Ishikawa (cell line): Measurements from ENCODE around the gene IVL.

Experiments
- CEBPB ChIP-seq: IDR thresholded peaks from 2 replicates; pipeline ENCODE4 v1.6.1; 2012
- CREB1 ChIP-seq: IDR thresholded peaks from 2 replicates; pipeline ENCODE4 v1.6.1; 2012; ENCODE audit warnings: low read depth
- EGR1 ChIP-seq: IDR thresholded peaks from 2 replicates; pipeline ENCODE4 v1.6.1; 2012
- EP300 ChIP-seq: IDR thresholded peaks from 2 replicates; pipeline ENCODE4 v1.6.1; 2012; ENCODE audit warnings: borderline replicate concordance
- FOXM1 ChIP-seq: IDR thresholded peaks from 2 replicates; pipeline ENCODE4 v1.6.1; 2012; ENCODE audit warnings: low read depth, borderline replicate concordance
- MAX ChIP-seq: IDR thresholded peaks from 2 replicates; pipeline ENCODE4 v1.6.1; 2012
- NFIC ChIP-seq: IDR thresholded peaks from 2 replicates; pipeline ENCODE4 v1.6.1; 2012
- RAD21 ChIP-seq: IDR thresholded peaks from 2 replicates; pipeline ENCODE4 v1.6.1; 2012; ENCODE audit warnings: low read depth
- REST ChIP-seq: IDR thresholded peaks from 2 replicates; pipeline ENCODE4 v1.6.1; 2012; ENCODE audit warnings: low read depth, mild to moderate bottlenecking
- TAF1 ChIP-seq: IDR thresholded peaks from 2 replicates; pipeline ENCODE4 v1.6.1; 2012; ENCODE audit warnings: low read depth, mild to moderate bottlenecking
- TCF12 ChIP-seq: IDR thresholded peaks from 2 replicates; pipeline ENCODE4 v1.6.1; 2012; ENCODE audit warnings: low read depth
- TEAD4 ChIP-seq: IDR thresholded peaks from 2 replicates; pipeline ENCODE4 v1.6.1; 2012
- YY1 ChIP-seq: IDR thresholded peaks from 2 replicates; pipeline ENCODE4 v1.6.1; 2012; ENCODE audit warnings: low read depth
- ZBTB7A ChIP-seq: IDR thresholded peaks from 2 replicates; pipeline ENCODE4 v1.6.1; 2012; ENCODE audit warnings: low read depth
- TF ChIP-seq, protein P1 (sequence below): IDR thresholded peaks from 2 replicates; pipeline ENCODE4 v1.6.1; 2012

Gene IVL

GRCh38 chr1:152884506-152884905 lies 23.8 kb upstream of the IVL start:
- no peak for TF ChIP-seq YY1
- no peak for TF ChIP-seq TCF12
- TF ChIP-seq TAF1, result no peak
- TF ChIP-seq, protein P1, sequence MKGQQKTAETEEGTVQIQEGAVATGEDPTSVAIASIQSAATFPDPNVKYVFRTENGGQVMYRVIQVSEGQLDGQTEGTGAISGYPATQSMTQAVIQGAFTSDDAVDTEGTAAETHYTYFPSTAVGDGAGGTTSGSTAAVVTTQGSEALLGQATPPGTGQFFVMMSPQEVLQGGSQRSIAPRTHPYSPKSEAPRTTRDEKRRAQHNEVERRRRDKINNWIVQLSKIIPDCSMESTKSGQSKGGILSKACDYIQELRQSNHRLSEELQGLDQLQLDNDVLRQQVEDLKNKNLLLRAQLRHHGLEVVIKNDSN, result no peak
- TF ChIP-seq CEBPB, result no peak
- no peak for TF ChIP-seq FOXM1
- TF ChIP-seq CREB1, result no peak
- TF ChIP-seq MAX, result no peak

DNA sequence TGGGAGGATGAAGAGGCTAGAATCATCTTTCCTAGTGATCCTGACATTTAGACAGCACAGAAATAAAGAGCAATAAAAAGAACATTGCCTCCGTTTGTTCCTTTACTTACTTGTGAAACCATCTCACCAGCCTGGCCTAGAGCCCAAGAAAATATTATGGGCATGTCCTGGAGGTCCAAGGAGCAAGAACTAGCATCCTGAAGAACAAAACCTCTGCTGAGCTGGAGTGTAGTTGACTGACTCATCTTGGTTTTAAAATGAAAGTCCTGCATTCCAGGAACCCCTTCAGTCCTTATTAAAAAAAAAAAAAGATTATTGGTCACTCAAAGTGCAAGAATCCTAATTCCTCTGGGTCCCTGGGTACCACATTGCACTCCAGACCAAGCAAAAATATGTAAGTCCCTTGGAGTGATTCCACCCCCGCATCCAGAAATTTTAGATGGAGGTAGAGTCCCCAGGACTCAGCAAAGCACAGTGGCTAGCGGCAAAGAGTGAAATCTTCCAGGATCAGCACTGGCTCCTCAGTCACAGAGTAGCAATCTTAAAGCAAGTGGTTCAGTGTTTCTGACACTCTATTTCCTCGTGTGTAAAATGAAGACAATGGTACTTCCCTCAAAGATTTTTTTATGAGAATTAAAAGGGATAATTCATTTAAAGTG lies 23.3 kb upstream of the IVL start:
- TF ChIP-seq CEBPB, result no peak

- TF ChIP-seq CREB1 (no peak), REST (no peak)
Observed at GRCh38 chr1:152886085-152886484, 22.3 kb upstream of the IVL start.

GRCh38 chr1:152886758-152887409 lies 21.5 kb upstream of the IVL start:
- TF ChIP-seq EP300 (no peak), CREB1 (no peak), TEAD4 (no peak), TAF1 (no peak), EGR1 (no peak), TCF12 (no peak), REST (no peak), CEBPB (no peak), NFIC (no peak), RAD21 (no peak), FOXM1 (no peak), ZBTB7A (no peak), MAX (no peak), YY1 (no peak)
- TF ChIP-seq, protein P1, result no peak

- no peak for TF ChIP-seq YY1
- no peak for TF ChIP-seq CREB1
- no peak for TF ChIP-seq MAX
- no peak for TF ChIP-seq TCF12
- no peak for TF ChIP-seq TEAD4
- TF ChIP-seq EP300, result no peak
- TF ChIP-seq NFIC, result no peak
- no peak for TF ChIP-seq RAD21
- no peak for TF ChIP-seq TAF1
- TF ChIP-seq, protein P1, result no peak
- no peak for TF ChIP-seq CEBPB
- no peak for TF ChIP-seq ZBTB7A
- TF ChIP-seq REST, result no peak
- TF ChIP-seq EGR1, result no peak
- TF ChIP-seq FOXM1, result no peak
Observed at GRCh38 chr1:152888126-152888525, 20.2 kb upstream of the IVL start.
